BLaER1 (cell line): ENCODE results near the gene MYMK.

Experiments
- H3K27ac ChIP-seq: shearing (Covaris generic); formaldehyde crosslinking; 2 replicates; pipeline ENCODE4 v1.8.1; 2022
- H3K27me3 ChIP-seq: shearing (Covaris generic); formaldehyde crosslinking; 2 replicates; pipeline ENCODE4 v1.8.1; 2022
- H3K36me3 ChIP-seq: shearing (Covaris generic); formaldehyde crosslinking; 2 replicates; pipeline ENCODE4 v1.8.1; 2022
- H3K4me1 ChIP-seq: shearing (Covaris generic); formaldehyde crosslinking; 2 replicates; pipeline ENCODE4 v1.8.1; 2022
- H3K4me2 ChIP-seq: shearing (Covaris generic); formaldehyde crosslinking; 2 replicates; pipeline ENCODE4 v1.8.1; 2022
- H3K4me3 ChIP-seq: shearing (Covaris generic); formaldehyde crosslinking; 2 replicates; pipeline ENCODE4 v1.8.1; 2022
- H3K9ac ChIP-seq: shearing (Covaris generic); formaldehyde crosslinking; 2 replicates; pipeline ENCODE4 v1.8.1; 2022
- H3K9me3 ChIP-seq: shearing (Covaris generic); formaldehyde crosslinking; 2 replicates; pipeline ENCODE4 v1.8.1; 2022
- H4K20me1 ChIP-seq: shearing (Covaris generic); formaldehyde crosslinking; 2 replicates; pipeline ENCODE4 v1.8.1; 2022
- Cebpa-rat ChIP-seq: shearing (Covaris generic); IDR thresholded peaks from 2 replicates; pipeline ENCODE4 v1.8.1; 2022

The MYMK gene

GRCh38 chr9:133528001-133528875 is 3.5 kb upstream of the MYMK start:
- peak overlapping the region; percentile 98 for H3K4me2 ChIP-seq
- no peak for TF ChIP-seq Cebpa-rat
- H3K36me3 ChIP-seq = no peaks in the 10 kb centered on the region
- H3K9me3 ChIP-seq = no peaks in the 10 kb centered on the region
- H3K4me3 ChIP-seq = no peak overlapping the region
- peaks cover 9% of the 10 kb centered on the region for H4K20me1 ChIP-seq
- H3K27ac ChIP-seq = no peak overlapping the region
- H3K27me3 ChIP-seq = no peaks in the 10 kb centered on the region
- peaks cover 76% of the 10 kb centered on the region for H3K4me1 ChIP-seq
- H3K9ac ChIP-seq = no peak overlapping the region

GRCh38 chr9:133527444-133527920 is 2.7 kb upstream of the MYMK start:
- H4K20me1 ChIP-seq = peaks cover 9% of the 10 kb centered on the region
- TF ChIP-seq Cebpa-rat = no peak
- H3K27me3 ChIP-seq = no peaks in the 10 kb centered on the region
- no peaks in the 10 kb centered on the region for H3K9me3 ChIP-seq
- no peak overlapping the region for H3K27ac ChIP-seq
- H3K9ac ChIP-seq = no peak overlapping the region; the same call in 1 of the 2 replicates
- no peaks in the 10 kb centered on the region for H3K36me3 ChIP-seq
- peaks cover 75% of the 10 kb centered on the region for H3K4me1 ChIP-seq
- peak overlapping the region; percentile 98 for H3K4me2 ChIP-seq
- no peak overlapping the region for H3K4me3 ChIP-seq

- H3K27ac ChIP-seq = no peak overlapping the region
- no peak overlapping the region for H3K4me3 ChIP-seq
- H3K27me3 ChIP-seq = no peaks in the 10 kb centered on the region
- no peak overlapping the region; the same call in 1 of the 2 replicates for H3K9ac ChIP-seq
- no peaks in the 10 kb centered on the region for H3K9me3 ChIP-seq
- peak overlapping the region; percentile 98 for H3K4me2 ChIP-seq
- TF ChIP-seq Cebpa-rat = no peak
- H4K20me1 ChIP-seq = peaks cover 9% of the 10 kb centered on the region
- peaks cover 75% of the 10 kb centered on the region for H3K4me1 ChIP-seq
- no peaks in the 10 kb centered on the region for H3K36me3 ChIP-seq
Measured at GRCh38 chr9:133526721-133527321, 2.1 kb upstream of the MYMK start.

GRCh38 chr9:133525677-133526076 is 918 bp upstream of the MYMK start:
- Histone ChIP-seq H3K27ac (no peak overlapping the region), H3K9me3 (no peaks in the 10 kb centered on the region), H3K4me1 (peaks cover 69% of the 10 kb centered on the region), H4K20me1 (peaks cover 9% of the 10 kb centered on the region), H3K27me3 (no peaks in the 10 kb centered on the region), H3K4me3 (no peak overlapping the region), H3K36me3 (no peaks in the 10 kb centered on the region), H3K4me2 (no peak overlapping the region), H3K9ac (no peak overlapping the region)
- TF ChIP-seq Cebpa-rat = no peak

- no peak for TF ChIP-seq Cebpa-rat
- H3K27ac ChIP-seq = peak overlapping the region; percentile 1; the same call in 1 of the 2 replicates
- H3K9me3 ChIP-seq = no peaks in the 10 kb centered on the region
- H3K36me3 ChIP-seq = no peaks in the 10 kb centered on the region
- no peak overlapping the region for H3K4me2 ChIP-seq
- H3K9ac ChIP-seq = no peak overlapping the region
- no peaks in the 10 kb centered on the region for H3K27me3 ChIP-seq
- H4K20me1 ChIP-seq = peaks cover 7% of the 10 kb centered on the region
- H3K4me1 ChIP-seq = peaks cover 59% of the 10 kb centered on the region
- no peak overlapping the region for H3K4me3 ChIP-seq
Measured at GRCh38 chr9:133524146-133524545, 613 bp downstream of the MYMK start.

GRCh38 chr9:133523106-133523505 is 1.7 kb downstream of the MYMK start:
- 0 out of 2 replicates have a peak overlapping the region, but pooled peaks have one; percentile 24 for H3K9ac ChIP-seq
- no peak overlapping the region for H3K4me3 ChIP-seq
- H3K36me3 ChIP-seq = no peaks in the 10 kb centered on the region
- no peaks in the 10 kb centered on the region for H3K9me3 ChIP-seq
- peak overlapping the region; percentile 57 for H3K4me2 ChIP-seq
- no peak for TF ChIP-seq Cebpa-rat
- no peaks in the 10 kb centered on the region for H4K20me1 ChIP-seq
- no peak overlapping the region for H3K27ac ChIP-seq
- H3K4me1 ChIP-seq = peaks cover 49% of the 10 kb centered on the region
- H3K27me3 ChIP-seq = no peaks in the 10 kb centered on the region

GRCh38 chr9:133522073-133522910 is 2.5 kb downstream of the MYMK start:
- 0 out of 2 replicates have a peak overlapping the region, but pooled peaks have one; percentile 24 for H3K9ac ChIP-seq
- H3K27ac ChIP-seq = no peak overlapping the region
- no peaks in the 10 kb centered on the region for H3K9me3 ChIP-seq
- H3K27me3 ChIP-seq = no peaks in the 10 kb centered on the region
- no peak for TF ChIP-seq Cebpa-rat
- peak overlapping the region; percentile 57 for H3K4me2 ChIP-seq
- no peaks in the 10 kb centered on the region for H3K36me3 ChIP-seq
- H4K20me1 ChIP-seq = no peaks in the 10 kb centered on the region
- no peak overlapping the region for H3K4me3 ChIP-seq
- H3K4me1 ChIP-seq = peaks cover 41% of the 10 kb centered on the region

GRCh38 chr9:133521122-133522072 is 3.4 kb downstream of the MYMK start:
- TF ChIP-seq Cebpa-rat = no peak
- Histone ChIP-seq H3K27me3 (no peaks in the 10 kb centered on the region), H3K4me3 (no peak overlapping the region), H3K36me3 (no peaks in the 10 kb centered on the region), H3K4me2 (peak overlapping the region; percentile 57), H3K9ac (no peak overlapping the region), H3K4me1 (peaks cover 32% of the 10 kb centered on the region), H3K9me3 (no peaks in the 10 kb centered on the region), H4K20me1 (no peaks in the 10 kb centered on the region), H3K27ac (no peak overlapping the region)
